Common myeloid progenitor, CD34-positive (primary cell): Measurements from ENCODE around the gene DOCK1.

Experiments used
- CTCF ChIA-PET: fragments of 350-600 bp; sonication (Branson Sonifier 250); formaldehyde crosslinking; loops from one replicate; lab custom pipeline; 2021; ENCODE audit warnings: antibody characterized with exemption; lab: Charles Lee
- POLR2A ChIA-PET: fragments of 350-600 bp; sonication (Branson Sonifier 250); formaldehyde crosslinking; loops from one replicate; lab custom pipeline; 2021; ENCODE audit warnings: antibody characterized with exemption; lab: Charles Lee
- DNase-seq, 3 donors: peaks; one replicate each; pipeline versions ENCODE4 v3.0.0 to v3.0.0-alpha.2; 2013
- H3K27ac ChIP-seq, 2 experiments: 1 replicate in 1 of 2; 2 replicates in 1 of 2; pipeline ENCODE4 v1.7.0; 2013; ENCODE audit warnings: inconsistent platforms in 2 of 2, low read length in 2 of 2, mild to moderate bottlenecking in 2 of 2, low read depth in 1 of 2, moderate library complexity in 1 of 2; ENCODE audit not compliant: severe bottlenecking in 2 of 2, insufficient read depth in 1 of 2, poor library complexity in 1 of 2
- H3K27me3 ChIP-seq, 5 experiments: replicated peaks in 2 of 5; 1 replicate in 3 of 5; 2 replicates in 2 of 5; pipeline versions ENCODE4 v1.6.1 to v1.7.0; 2013; ENCODE audit warnings: low read length in 4 of 5, mild to moderate bottlenecking in 2 of 5, moderate library complexity in 2 of 5, inconsistent platforms in 1 of 5; ENCODE audit not compliant: insufficient read depth in 5 of 5, control insufficient read depth in 4 of 5
- H3K36me3 ChIP-seq, 4 experiments: 1 replicate in 2 of 4; 2 replicates in 2 of 4; pipeline versions ENCODE4 v1.6.1 to v1.7.0; 2013; ENCODE audit warnings: low read length in 3 of 4, control low read depth in 1 of 4, mild to moderate bottlenecking in 1 of 4; ENCODE audit not compliant: control insufficient read depth in 4 of 4, insufficient read depth in 4 of 4
- H3K4me1 ChIP-seq, 4 experiments: 1 replicate in 3 of 4; 2 replicates in 1 of 4; pipeline versions ENCODE4 v1.6.1 to v1.7.1; 2013; ENCODE audit warnings: low read length in 3 of 4, mild to moderate bottlenecking in 3 of 4, control low read depth in 1 of 4, inconsistent platforms in 1 of 4, moderate library complexity in 1 of 4; ENCODE audit not compliant: control insufficient read depth in 4 of 4, insufficient read depth in 4 of 4; ENCODE audit errors: control extremely low read depth in 1 of 4
- H3K4me3 ChIP-seq, 7 experiments: 1 replicate in 4 of 7; 2 replicates in 3 of 7; pipeline versions ENCODE4 v1.5.1 to v1.7.0; 2013; ENCODE audit warnings: mild to moderate bottlenecking in 7 of 7, low read length in 6 of 7, moderate library complexity in 6 of 7, inconsistent platforms in 2 of 7, low read depth in 2 of 7, control low read depth in 1 of 7; ENCODE audit not compliant: insufficient read depth in 4 of 7, control insufficient read depth in 1 of 7; ENCODE audit errors: extremely low read depth in 1 of 7
- H3K9me3 ChIP-seq, 5 experiments: 1 replicate in 4 of 5; 2 replicates in 1 of 5; pipeline versions ENCODE4 v1.6.1 to v1.7.1; 2013; ENCODE audit warnings: low read length in 4 of 5, mild to moderate bottlenecking in 2 of 5, inconsistent platforms in 1 of 5, low read depth in 1 of 5, moderate library complexity in 1 of 5; ENCODE audit not compliant: control insufficient read depth in 4 of 5, insufficient read depth in 2 of 5; ENCODE audit errors: control extremely low read depth in 1 of 5
- WGBS: methylation state at CpG from one replicate; pipeline ENCODE4 v1.1.5; 2013; ENCODE audit not compliant: insufficient coverage; 5-methylcytosine and 5-hydroxymethylcytosine counted together

Gene DOCK1

DNA sequence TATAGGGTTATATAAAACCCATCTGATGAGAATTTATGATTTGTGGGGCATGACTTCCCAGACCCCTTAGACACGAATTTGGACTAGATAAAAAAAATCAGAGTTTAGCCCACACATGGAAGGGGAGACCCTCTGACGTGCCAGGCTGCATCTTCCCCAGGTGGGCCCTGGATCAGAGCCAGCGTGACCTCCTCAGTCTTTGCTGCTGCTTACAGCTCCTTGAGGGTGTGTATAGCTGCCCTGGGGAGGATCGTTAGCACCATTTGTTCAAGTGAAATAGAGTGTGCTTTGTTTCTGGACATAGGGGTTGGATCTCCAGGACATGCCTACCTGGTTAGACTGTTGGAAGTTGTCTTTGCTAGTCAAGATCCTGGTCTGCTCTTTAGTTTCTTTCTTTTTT is 54.2 kb downstream of the DOCK1 start:
- no peaks in the 10 kb centered on the region for H3K36me3 ChIP-seq
- H3K4me3 ChIP-seq: no peak overlapping the region
- H3K4me1 ChIP-seq: peaks cover 3 to 25% (median 11%) of the 10 kb centered on the region in 4 experiments
- WGBS: 90% methylated on average over 4 of the region's 4 CpGs
- no peaks in the 10 kb centered on the region for H3K27me3 ChIP-seq
- H3K27ac ChIP-seq: no peak overlapping the region
- POLR2A ChIA-PET: no interaction called here
- no peak for DNase-seq
- H3K9me3 ChIP-seq: no peaks in the 10 kb centered on the region
- CTCF ChIA-PET: no interaction called here

DNA sequence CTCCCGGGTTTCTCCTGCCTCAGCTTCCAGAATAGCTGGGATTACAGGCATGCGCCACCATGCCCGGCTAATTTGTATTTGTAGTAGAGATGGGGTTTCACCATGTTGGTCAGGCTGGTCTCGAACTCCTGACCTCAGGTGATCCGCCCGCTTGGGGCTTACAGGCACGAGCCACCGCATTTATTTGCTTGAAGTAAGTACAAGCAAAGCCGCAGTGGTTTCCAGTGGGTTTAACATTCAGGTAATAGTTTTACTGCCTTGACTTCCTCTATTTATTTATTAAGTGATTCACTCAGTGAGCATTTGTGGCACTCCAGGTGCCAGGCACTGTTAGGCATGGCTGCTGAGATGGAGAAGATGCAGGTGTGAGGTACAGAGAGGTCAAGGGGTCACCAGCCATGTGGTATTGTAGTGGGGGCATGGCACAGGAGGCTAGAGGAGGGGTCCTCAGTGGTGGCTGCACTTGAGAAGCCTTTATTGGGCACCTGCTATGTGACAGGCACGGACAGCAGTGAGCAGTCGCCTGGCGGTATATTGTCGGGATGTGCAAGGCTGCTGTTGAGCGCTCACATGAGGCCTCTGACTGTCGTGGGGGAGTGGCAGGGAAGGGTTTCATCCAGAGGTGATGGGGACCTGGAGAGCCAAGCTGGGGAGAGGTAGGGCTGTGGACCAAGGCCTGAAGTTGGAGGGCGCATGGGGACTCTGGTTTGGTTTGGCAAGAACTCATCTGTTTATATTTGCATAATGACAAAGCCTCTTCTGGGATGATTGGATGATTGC is 54.9 kb downstream of the DOCK1 start:
- H3K4me3 ChIP-seq: no peak overlapping the region
- 91% methylated on average over 10 of the region's 16 CpGs for WGBS
- H3K27ac ChIP-seq: no peak overlapping the region
- ChIA-PET POLR2A (no interaction called here), CTCF (no interaction called here)
- H3K36me3 ChIP-seq: no peaks in the 10 kb centered on the region
- no peaks in the 10 kb centered on the region for H3K27me3 ChIP-seq
- no peak for DNase-seq
- no peaks in the 10 kb centered on the region for H3K9me3 ChIP-seq
- H3K4me1 ChIP-seq: peaks cover 3 to 27% (median 12%) of the 10 kb centered on the region in 4 experiments

DNA sequence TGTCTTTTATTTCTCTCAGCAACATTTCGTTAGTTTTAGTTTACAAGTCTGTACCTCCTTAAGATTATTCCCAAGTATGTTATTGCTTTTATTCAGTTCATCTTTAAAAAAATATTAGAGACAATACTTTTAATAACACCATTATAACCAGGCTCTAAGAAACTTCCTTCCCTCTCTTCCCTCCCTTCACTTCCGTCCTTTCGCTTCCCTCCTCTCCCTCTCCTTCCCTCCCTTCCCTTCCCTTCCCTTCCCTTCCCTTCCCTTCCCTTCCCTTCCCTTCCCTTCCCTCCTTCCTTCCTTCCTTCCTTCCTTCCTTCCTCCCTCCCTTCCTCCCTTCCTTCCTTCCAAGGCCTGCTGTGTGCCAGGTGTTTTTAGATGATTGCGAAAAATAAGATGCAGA is 58.1 kb downstream of the DOCK1 start:
- CTCF ChIA-PET: no interaction called here
- Histone ChIP-seq H3K4me1 (peaks cover 3 to 31% (median 12%) of the 10 kb centered on the region in 4 experiments), H3K36me3 (no peaks in the 10 kb centered on the region), H3K27ac (no peak overlapping the region), H3K27me3 (no peaks in the 10 kb centered on the region), H3K9me3 (no peaks in the 10 kb centered on the region), H3K4me3 (no peak overlapping the region)
- no peak for DNase-seq
- no CpG with 5 or more reads among the region's 4 CpGs for WGBS
- POLR2A ChIA-PET: no interaction called here

DNA sequence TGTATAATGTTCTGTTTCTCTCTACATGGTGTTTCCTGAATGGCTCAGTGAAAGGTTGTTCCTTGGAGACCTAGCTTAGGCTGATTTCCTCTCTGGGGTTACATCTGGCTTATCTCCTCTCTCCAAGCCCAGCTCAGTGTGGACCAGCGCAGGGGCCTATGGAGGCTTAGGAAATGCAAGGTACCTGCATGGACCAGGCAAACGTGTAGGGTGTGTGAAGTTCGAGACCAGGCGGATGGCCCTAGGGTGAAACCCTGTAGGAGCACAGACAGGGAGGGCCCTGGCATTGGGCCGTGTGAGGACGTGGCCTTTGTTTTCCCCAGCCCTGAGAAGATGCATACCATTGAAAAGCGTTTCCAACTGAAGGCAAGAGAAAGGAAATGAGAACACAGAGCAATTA is 59.0 kb downstream of the DOCK1 start:
- no peak overlapping the region for H3K4me3 ChIP-seq
- H3K27me3 ChIP-seq: no peaks in the 10 kb centered on the region
- CTCF ChIA-PET: no interaction called here
- WGBS: 52% methylated on average over 5 of the region's 7 CpGs
- peaks cover 3 to 31% (median 12%) of the 10 kb centered on the region in 4 experiments for H3K4me1 ChIP-seq
- no peaks in the 10 kb centered on the region for H3K36me3 ChIP-seq
- no peak for DNase-seq
- POLR2A ChIA-PET: no interaction called here
- no peaks in the 10 kb centered on the region for H3K9me3 ChIP-seq
- H3K27ac ChIP-seq: no peak overlapping the region

DNA sequence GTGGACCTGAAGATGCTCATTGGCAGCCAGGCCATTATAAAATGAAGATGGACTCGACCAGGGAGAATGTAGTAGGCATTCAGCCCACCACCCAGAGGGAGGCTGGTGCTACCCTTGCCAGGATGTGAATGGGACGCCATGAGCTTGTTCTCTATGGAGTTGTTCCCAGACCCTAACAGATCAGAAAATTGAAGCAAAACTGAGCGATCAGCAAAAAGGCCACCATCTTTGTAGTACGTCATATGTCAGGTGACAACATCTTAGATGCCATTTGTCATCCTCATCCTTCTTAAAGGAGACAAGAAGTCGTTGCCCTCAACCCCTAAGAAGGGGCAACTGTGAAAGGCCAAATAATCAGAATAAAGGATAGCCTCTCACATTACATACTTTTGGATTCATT is 61.7 kb downstream of the DOCK1 start:
- no peak overlapping the region for H3K4me3 ChIP-seq
- CTCF ChIA-PET: interaction anchor here (1.9 kb wide), 1 partner anchor 10 kb away, joined by 6 read pairs; no protein-coding TSS in a partner anchor
- POLR2A ChIA-PET: no interaction called here
- H3K27ac ChIP-seq: no peak overlapping the region
- H3K27me3 ChIP-seq: no peaks in the 10 kb centered on the region
- no peaks in the 10 kb centered on the region for H3K36me3 ChIP-seq
- H3K4me1 ChIP-seq: peaks cover 0 to 18% (median 9%) of the 10 kb centered on the region in 4 experiments
- DNase-seq: no peak
- no peaks in the 10 kb centered on the region for H3K9me3 ChIP-seq
- 100% methylated on average over 5 of the region's 5 CpGs for WGBS

DNA sequence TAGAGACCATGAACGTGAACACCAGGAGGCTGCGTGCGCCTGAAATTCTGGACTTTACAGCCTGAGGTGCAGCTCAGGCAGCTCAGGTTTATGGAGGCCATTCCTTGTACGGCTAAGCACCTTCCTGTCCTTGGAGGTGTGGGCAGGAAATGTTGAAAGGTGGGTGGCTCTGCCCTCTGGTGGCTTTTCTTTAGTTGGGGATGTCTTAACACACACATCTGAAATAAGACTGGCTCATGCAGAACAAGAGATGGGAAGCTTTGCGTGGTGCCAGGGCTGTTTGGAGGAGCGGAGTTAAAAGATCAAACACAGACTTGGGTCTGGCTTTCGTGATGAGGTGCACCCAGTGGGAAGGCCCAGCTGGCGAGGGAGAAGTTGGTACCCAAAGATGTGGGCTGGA is 64.1 kb downstream of the DOCK1 start:
- no peaks in the 10 kb centered on the region for H3K9me3 ChIP-seq
- H3K4me1 ChIP-seq: peaks cover 0 to 27% (median 14%) of the 10 kb centered on the region in 4 experiments
- CTCF ChIA-PET: interaction anchor here (1.3 kb wide), 1 partner anchor 25 kb away, joined by 3 read pairs; no protein-coding TSS in a partner anchor
- H3K4me3 ChIP-seq: no peak overlapping the region
- peaks cover 0 to 3% (median under 1%) of the 10 kb centered on the region in 4 experiments for H3K36me3 ChIP-seq
- DNase-seq: no peak
- no peaks in the 10 kb centered on the region for H3K27me3 ChIP-seq
- no peak overlapping the region for H3K27ac ChIP-seq
- POLR2A ChIA-PET: no interaction called here
- WGBS: 98% methylated on average over 8 of the region's 8 CpGs

DNA sequence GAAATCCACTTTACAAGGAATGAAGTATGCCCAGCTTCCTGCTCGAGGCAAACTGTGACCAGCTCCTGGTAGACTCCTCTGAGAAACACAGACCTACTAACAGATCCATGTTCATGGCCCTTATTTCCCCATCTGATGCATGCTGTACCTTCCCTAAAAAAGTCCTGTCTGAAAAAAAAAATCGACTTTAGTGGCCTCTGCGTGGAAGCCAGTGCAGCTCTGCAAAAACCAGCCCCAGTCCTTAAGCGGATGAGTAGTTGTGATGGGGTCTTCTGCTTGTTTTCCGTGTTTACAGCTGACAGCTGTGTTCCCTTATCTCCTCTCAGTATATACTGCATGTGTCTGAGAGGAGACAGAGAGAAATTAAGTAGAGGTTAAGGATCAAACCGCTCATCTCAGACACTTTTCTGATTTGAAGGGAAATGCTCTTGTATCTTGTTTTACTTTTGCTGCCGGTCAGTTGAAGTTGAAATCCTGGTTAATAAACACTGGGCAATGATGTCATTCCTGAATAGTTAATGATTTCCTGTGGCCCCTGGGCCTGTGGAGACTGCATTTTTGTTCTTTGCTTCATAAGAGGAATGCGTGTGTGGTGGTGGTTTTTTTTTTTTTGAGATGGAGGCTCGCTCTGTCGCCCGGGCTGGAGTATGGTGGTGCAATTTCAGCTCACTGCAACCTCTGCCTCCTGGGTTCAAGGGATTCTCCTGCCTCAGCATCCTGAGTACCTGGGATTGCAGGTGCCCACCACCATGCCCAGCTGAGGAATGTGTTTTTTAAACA is 67.6 kb downstream of the DOCK1 start:
- 64% methylated on average over 8 of the region's 11 CpGs for WGBS
- POLR2A ChIA-PET: interaction anchor here (0.6 to 0.7 kb wide), 2 partner anchors 18 to 128 kb away, joined by 5 read pairs; no protein-coding TSS in a partner anchor
- no peak for DNase-seq

More for the DNA sequence above, 67.6 kb downstream of the DOCK1 start:
- H3K27ac ChIP-seq: no peak overlapping the region
- H3K27me3 ChIP-seq: no peaks in the 10 kb centered on the region
- CTCF ChIA-PET: no interaction called here
- H3K36me3 ChIP-seq: peaks cover 0 to 3% (median 2%) of the 10 kb centered on the region in 4 experiments
- H3K9me3 ChIP-seq: no peaks in the 10 kb centered on the region
- peaks cover 6 to 54% (median 30%) of the 10 kb centered on the region in 4 experiments for H3K4me1 ChIP-seq
- H3K4me3 ChIP-seq: peak overlapping the region in 3 of 7 experiments; percentile 5 to 42 (median 12)
